ENCODE data around the gene AKAP6. TPM values are rescaled to one million over a fixed set of nuclear protein-coding genes. Genes with fewer than 3 reads are reported as not detected.

AKAP6 gene
- total and polyA plus RNA-seq, 12 donors, result 0.71 to 24.7 (median 8.1) TPM

GRCh38 chr14:32698831-32699230, 369.7 kb downstream of the AKAP6 start:
- Histone ChIP-seq H3K9me3 (replicated peaks in 1 of 3) (peaks cover 0 to 4% (median 0%) of the 10 kb centered on the region in 3 donors), H3K27ac (no peak overlapping the region), H3K4me3 (no peak overlapping the region), H3K4me1 (replicated peaks in 1 of 2) (peaks cover 3 to 15% of the 10 kb centered on the region in 2 donors), H3K27me3 (no peaks in the 10 kb centered on the region), H3K36me3 (replicated peaks in 1 of 2) (no peaks in the 10 kb centered on the region)
- WGBS, 4 donors, result 93 to 96% (median 95%) methylated on average over 2 of the region's 2 CpGs
- intact Hi-C loops (cut with DNase I), result no loop called here
- TF ChIP-seq POLR2A (IDR thresholded peaks at IDR 0.05), result no peak
- TF ChIP-seq CTCF (IDR thresholded peaks at IDR 0.05), result no peak
- DNase-seq, result no peak

DNA sequence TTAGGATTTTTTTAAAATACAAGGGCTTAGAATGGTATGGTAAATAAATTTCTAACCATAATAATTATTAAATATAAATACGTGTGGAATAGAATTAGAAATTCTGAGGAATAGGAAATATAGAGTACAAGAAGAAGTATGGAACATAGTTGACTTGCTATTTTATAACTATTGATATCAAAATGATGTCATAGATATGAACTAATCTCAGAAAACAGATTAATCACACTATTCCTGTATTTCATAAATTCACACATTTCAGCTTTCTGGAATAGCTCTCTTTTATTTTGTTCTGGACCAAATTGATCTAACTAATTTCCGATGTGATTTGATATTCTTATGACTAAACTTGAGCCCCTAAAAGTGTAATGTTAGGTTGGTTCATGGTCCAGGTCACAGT, 372.4 kb downstream of the AKAP6 start:
- intact Hi-C loops (cut with DNase I), result no loop called here
- H3K27ac ChIP-seq, result no peak overlapping the region
- H3K9me3 ChIP-seq (replicated peaks in 1 of 3), result peaks cover 0 to 4% (median 0%) of the 10 kb centered on the region in 3 donors
- no peak for TF ChIP-seq CTCF (IDR thresholded peaks at IDR 0.05)
- no peak for TF ChIP-seq POLR2A (IDR thresholded peaks at IDR 0.05)
- H3K4me1 ChIP-seq (replicated peaks in 1 of 2), result peaks cover 3 to 17% of the 10 kb centered on the region in 2 donors
- H3K36me3 ChIP-seq (replicated peaks in 1 of 2), result no peaks in the 10 kb centered on the region
- H3K4me3 ChIP-seq, result no peak overlapping the region
- 92 to 97% (median 96%) methylated on average over 2 of the region's 2 CpGs for WGBS, 4 donors
- no peaks in the 10 kb centered on the region for H3K27me3 ChIP-seq
- DNase-seq, result no peak

- TF ChIP-seq POLR2A (IDR thresholded peaks at IDR 0.05) (no peak), CTCF (IDR thresholded peaks at IDR 0.05) (no peak)
- no peak for DNase-seq
- H3K9me3 ChIP-seq (replicated peaks in 1 of 3), result peaks cover 0 to 4% (median 0%) of the 10 kb centered on the region in 3 donors
- peak overlapping the region in 1 of 5 donors; percentile 31 for H3K27ac ChIP-seq
- intact Hi-C loops (cut with DNase I), result no loop called here
- no peaks in the 10 kb centered on the region for H3K27me3 ChIP-seq
- peaks cover 3 to 17% of the 10 kb centered on the region in 2 donors for H3K4me1 ChIP-seq (replicated peaks in 1 of 2)
- no peak overlapping the region for H3K4me3 ChIP-seq
- H3K36me3 ChIP-seq (replicated peaks in 1 of 2), result no peaks in the 10 kb centered on the region
Measured at GRCh38 chr14:32702088-32702487, 373.0 kb downstream of the AKAP6 start.

DNA sequence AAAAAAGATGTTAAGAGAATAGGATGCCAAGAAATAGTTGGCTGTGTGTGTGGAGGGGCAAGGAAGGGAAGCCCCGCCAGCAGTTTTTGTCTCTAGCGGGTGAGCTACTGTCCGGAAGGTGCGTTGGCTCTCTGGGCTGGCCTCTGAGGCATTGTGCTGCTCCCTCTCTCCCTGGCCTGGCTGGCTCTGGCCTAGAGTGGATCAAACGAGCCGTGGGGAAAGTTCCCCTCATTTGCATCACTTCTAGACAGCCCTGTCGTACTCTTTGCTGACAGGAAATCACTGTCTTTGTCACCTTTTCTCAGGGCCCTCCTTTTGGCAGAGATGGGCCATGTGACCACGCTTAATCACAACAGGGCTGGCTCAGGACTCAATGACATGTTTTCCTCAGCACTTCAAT, 373.5 kb downstream of the AKAP6 start:
- TF ChIP-seq POLR2A (IDR thresholded peaks at IDR 0.05), result no peak
- TF ChIP-seq CTCF (IDR thresholded peaks at IDR 0.05), result no peak
- peak overlapping the region in 2 of 5 donors; percentile 31 to 42 for H3K27ac ChIP-seq
- intact Hi-C loops (cut with DNase I), result no loop called here
- WGBS, 4 donors, result 55 to 73% (median 64%) methylated on average over 7 to 8 of the region's 8 CpGs
- H3K4me3 ChIP-seq, result no peak overlapping the region
- no peaks in the 10 kb centered on the region for H3K27me3 ChIP-seq
- DNase-seq, result peak in 4 of 7 donors; percentile 15 to 24 (median 19)
- H3K4me1 ChIP-seq (replicated peaks in 1 of 2), result peaks cover 3 to 17% of the 10 kb centered on the region in 2 donors
- H3K9me3 ChIP-seq (replicated peaks in 1 of 3), result peaks cover 0 to 4% (median 0%) of the 10 kb centered on the region in 3 donors
- H3K36me3 ChIP-seq (replicated peaks in 1 of 2), result no peaks in the 10 kb centered on the region

Data from adrenal gland (tissue), 12 donors.